Measurements from ENCODE around the gene NR3C2. TPM values are rescaled to one million over a fixed set of nuclear protein-coding genes. Genes with fewer than 3 reads are reported as not detected.
A peak's percentile ranks its signal among the peaks of the same experiment; 100 is the strongest.

The NR3C2 gene
- total RNA-seq, 1 experiment from 2014 or later: 1.6 TPM

DNA sequence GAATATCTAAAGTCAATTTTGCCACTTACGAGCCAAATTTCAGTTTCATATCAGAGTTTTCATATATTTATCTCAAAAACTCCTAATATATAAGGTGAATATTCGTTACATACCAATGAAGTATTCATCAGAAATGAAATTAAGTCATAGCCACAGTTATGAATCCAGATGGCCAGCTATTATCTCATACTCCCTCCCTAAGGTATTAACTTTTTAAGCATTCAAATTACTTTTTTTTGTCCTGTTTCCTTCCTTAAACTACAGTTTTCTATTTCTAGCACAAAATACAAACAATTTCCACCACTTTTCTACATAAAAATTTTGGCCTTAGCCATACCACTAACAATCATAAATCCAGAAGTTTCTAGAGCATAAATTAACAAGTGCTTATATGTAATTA lies 13.0 kb downstream of the NR3C2 start:
- Histone ChIP-seq H3K36me3 (ENCODE audit: insufficient read depth, low read length, poor library complexity, severe bottlenecking) (no peaks in the 10 kb centered on the region), H3K27me3 (replicated peaks; ENCODE audit: insufficient read depth, low read depth, low read length, poor library complexity) (no peaks in the 10 kb centered on the region), H3K4me3 (ENCODE audit: low read depth, low read length, poor library complexity, severe bottlenecking) (no peak overlapping the region), H3K9me3 (ENCODE audit: low read depth, low read length, poor library complexity, severe bottlenecking) (no peaks in the 10 kb centered on the region), H3K4me1 (ENCODE audit: insufficient read depth, low read length, poor library complexity, severe bottlenecking) (no peaks in the 10 kb centered on the region), H3K27ac (ENCODE audit: low read depth, low read length, poor library complexity, severe bottlenecking) (no peak overlapping the region)
- CTCF ChIA-PET: no interaction called here
- DNase-seq (ENCODE audit: low spot score): no peak
- no TSS peak for BruUV-seq (replicated peaks)
- TF ChIP-seq EZH2 (IDR thresholded peaks at IDR 0.05; ENCODE audit: borderline replicate concordance, low read depth, low read length, poor library complexity, severe bottlenecking): no peak
- TF ChIP-seq, protein P1, sequence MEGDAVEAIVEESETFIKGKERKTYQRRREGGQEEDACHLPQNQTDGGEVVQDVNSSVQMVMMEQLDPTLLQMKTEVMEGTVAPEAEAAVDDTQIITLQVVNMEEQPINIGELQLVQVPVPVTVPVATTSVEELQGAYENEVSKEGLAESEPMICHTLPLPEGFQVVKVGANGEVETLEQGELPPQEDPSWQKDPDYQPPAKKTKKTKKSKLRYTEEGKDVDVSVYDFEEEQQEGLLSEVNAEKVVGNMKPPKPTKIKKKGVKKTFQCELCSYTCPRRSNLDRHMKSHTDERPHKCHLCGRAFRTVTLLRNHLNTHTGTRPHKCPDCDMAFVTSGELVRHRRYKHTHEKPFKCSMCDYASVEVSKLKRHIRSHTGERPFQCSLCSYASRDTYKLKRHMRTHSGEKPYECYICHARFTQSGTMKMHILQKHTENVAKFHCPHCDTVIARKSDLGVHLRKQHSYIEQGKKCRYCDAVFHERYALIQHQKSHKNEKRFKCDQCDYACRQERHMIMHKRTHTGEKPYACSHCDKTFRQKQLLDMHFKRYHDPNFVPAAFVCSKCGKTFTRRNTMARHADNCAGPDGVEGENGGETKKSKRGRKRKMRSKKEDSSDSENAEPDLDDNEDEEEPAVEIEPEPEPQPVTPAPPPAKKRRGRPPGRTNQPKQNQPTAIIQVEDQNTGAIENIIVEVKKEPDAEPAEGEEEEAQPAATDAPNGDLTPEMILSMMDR (conservative IDR thresholded peaks at IDR 0.05; ENCODE audit: low read depth, low read length): no peak
- intact Hi-C loops (cut with micrococcal nuclease; ENCODE audit: unreplicated experiment): no loop called here
- POLR2A ChIA-PET (ENCODE audit: low non-redundant PET): no interaction called here

- POLR2A ChIA-PET (ENCODE audit: low non-redundant PET): no interaction called here
- no peak overlapping the region for H3K4me3 ChIP-seq (ENCODE audit: low read depth, low read length, poor library complexity, severe bottlenecking)
- H3K27ac ChIP-seq (ENCODE audit: low read depth, low read length, poor library complexity, severe bottlenecking): no peak overlapping the region
These were observed 15.6 kb downstream of the NR3C2 start for GRCh38 chr4:148426643-148427042.

GRCh38 chr4:148425327-148426110 lies 16.7 kb downstream of the NR3C2 start:
- no TSS peak for BruUV-seq (replicated peaks)
- Histone ChIP-seq H3K27me3 (replicated peaks; ENCODE audit: insufficient read depth, low read depth, low read length, poor library complexity) (no peaks in the 10 kb centered on the region), H3K27ac (ENCODE audit: low read depth, low read length, poor library complexity, severe bottlenecking) (no peak overlapping the region), H3K36me3 (ENCODE audit: insufficient read depth, low read length, poor library complexity, severe bottlenecking) (no peaks in the 10 kb centered on the region), H3K4me1 (ENCODE audit: insufficient read depth, low read length, poor library complexity, severe bottlenecking) (peaks cover 7% of the 10 kb centered on the region), H3K9me3 (ENCODE audit: low read depth, low read length, poor library complexity, severe bottlenecking) (no peaks in the 10 kb centered on the region), H3K4me3 (ENCODE audit: low read depth, low read length, poor library complexity, severe bottlenecking) (no peak overlapping the region)
- intact Hi-C loops (cut with micrococcal nuclease; ENCODE audit: unreplicated experiment): no loop called here
- POLR2A ChIA-PET (ENCODE audit: low non-redundant PET): no interaction called here
- DNase-seq (ENCODE audit: low spot score): no peak
- CTCF ChIA-PET: no interaction called here
- TF ChIP-seq EZH2 (IDR thresholded peaks at IDR 0.05; ENCODE audit: borderline replicate concordance, low read depth, low read length, poor library complexity, severe bottlenecking): no peak
- TF ChIP-seq, protein P1 (conservative IDR thresholded peaks at IDR 0.05; ENCODE audit: low read depth, low read length): peak; percentile 36

More at GRCh38 chr4:148426643-148427042, 15.6 kb downstream of the NR3C2 start:
- no TSS peak for BruUV-seq (replicated peaks)
- intact Hi-C loops (cut with micrococcal nuclease; ENCODE audit: unreplicated experiment): no loop called here
- TF ChIP-seq, protein P1 (conservative IDR thresholded peaks at IDR 0.05; ENCODE audit: low read depth, low read length): no peak
- TF ChIP-seq EZH2 (IDR thresholded peaks at IDR 0.05; ENCODE audit: borderline replicate concordance, low read depth, low read length, poor library complexity, severe bottlenecking): no peak
- Histone ChIP-seq H3K27me3 (replicated peaks; ENCODE audit: insufficient read depth, low read depth, low read length, poor library complexity) (no peaks in the 10 kb centered on the region), H3K36me3 (ENCODE audit: insufficient read depth, low read length, poor library complexity, severe bottlenecking) (no peaks in the 10 kb centered on the region), H3K9me3 (ENCODE audit: low read depth, low read length, poor library complexity, severe bottlenecking) (no peaks in the 10 kb centered on the region), H3K4me1 (ENCODE audit: insufficient read depth, low read length, poor library complexity, severe bottlenecking) (peaks cover 7% of the 10 kb centered on the region)
- CTCF ChIA-PET: no interaction called here
- no peak for DNase-seq (ENCODE audit: low spot score)

Measured in A673 (cell line).